GM19025 (cell line): Measurements from ENCODE around the gene ZFPL1.

Source experiments
- ATAC-seq: cut with Tn5 transposase; IDR thresholded peaks from one replicate; pipeline ENCODE4 v1.9.1; 2021; ENCODE audit warnings: mild to moderate bottlenecking, low read depth, moderate library complexity; ENCODE audit not compliant: unreplicated experiment

ZFPL1 gene

GRCh38 chr11:65083834-65084597 is at the start of gene ZFPL1, which contains the start of gene CDCA5:
Gene ZFPL1, plus strand, starts transcription at chr11:65084222. Its CDS starts 477 bp downstream, at chr11:65084699.
Gene CDCA5, minus strand, starts transcription at chr11:65084040. Its CDS starts 62 bp downstream, at chr11:65083978.
- ATAC-seq = peak; percentile 79

GRCh38 chr11:65034423-65034822 is 49.6 kb upstream of the ZFPL1 start:
- no peak for ATAC-seq

GRCh38 chr11:65035579-65035978 is 48.4 kb upstream of the ZFPL1 start:
- ATAC-seq = no peak

- no peak for ATAC-seq
Observed at GRCh38 chr11:65036931-65037330, 47.1 kb upstream of the ZFPL1 start.

- ATAC-seq = no peak
Observed at GRCh38 chr11:65040520-65040846, 43.5 kb upstream of the ZFPL1 start.

GRCh38 chr11:65040847-65041622 is 43.0 kb upstream of the ZFPL1 start, which contains the start of gene SAC3D1:
Gene SAC3D1, plus strand, starts transcription at chr11:65041210. Its CDS starts 83 bp downstream, at chr11:65041293.
- ATAC-seq = peak; percentile 86

GRCh38 chr11:65042891-65043290 is 41.1 kb upstream of the ZFPL1 start:
- ATAC-seq = no peak

GRCh38 chr11:65043881-65044501 is 40.0 kb upstream of the ZFPL1 start:
- ATAC-seq = no peak

- ATAC-seq = no peak
Observed at GRCh38 chr11:65045061-65045460, 39.0 kb upstream of the ZFPL1 start.

GRCh38 chr11:65045728-65046127 is 38.3 kb upstream of the ZFPL1 start:
- ATAC-seq = no peak

GRCh38 chr11:65047581-65048422 is 36.2 kb upstream of the ZFPL1 start:
- ATAC-seq = no peak

GRCh38 chr11:65051398-65051858 is 32.6 kb upstream of the ZFPL1 start:
- no peak for ATAC-seq

GRCh38 chr11:65053827-65054508 is 30.1 kb upstream of the ZFPL1 start:
- ATAC-seq = no peak

GRCh38 chr11:65055538-65055937 is 28.5 kb upstream of the ZFPL1 start:
- no peak for ATAC-seq

- ATAC-seq = no peak
Observed at GRCh38 chr11:65056999-65057398, 27.0 kb upstream of the ZFPL1 start.

- ATAC-seq = no peak
Observed at GRCh38 chr11:65057526-65057925, 26.5 kb upstream of the ZFPL1 start.

- ATAC-seq = no peak
Observed at GRCh38 chr11:65058012-65058411, 26.0 kb upstream of the ZFPL1 start.

GRCh38 chr11:65058419-65059054 is 25.5 kb upstream of the ZFPL1 start, which contains the start of gene NAALADL1:
Gene NAALADL1, minus strand, starts transcription at chr11:65058553. Its CDS starts 32 bp downstream, at chr11:65058521.
- ATAC-seq = no peak

GRCh38 chr11:65059523-65059922 is 24.5 kb upstream of the ZFPL1 start:
- no peak for ATAC-seq
